GM19455 (cell line): ENCODE data around the gene ZNF165.
"Not testable (repeated sequence)": the region's sequence is repeated elsewhere in the genome, so short reads cannot be mapped to it uniquely, and the experiment has no call there.

ENCODE experiments used
- ATAC-seq: cut with Tn5 transposase; IDR thresholded peaks from one replicate; pipeline ENCODE4 v1.9.1; 2021; ENCODE audit not compliant: unreplicated experiment

The ZNF165 gene

DNA sequence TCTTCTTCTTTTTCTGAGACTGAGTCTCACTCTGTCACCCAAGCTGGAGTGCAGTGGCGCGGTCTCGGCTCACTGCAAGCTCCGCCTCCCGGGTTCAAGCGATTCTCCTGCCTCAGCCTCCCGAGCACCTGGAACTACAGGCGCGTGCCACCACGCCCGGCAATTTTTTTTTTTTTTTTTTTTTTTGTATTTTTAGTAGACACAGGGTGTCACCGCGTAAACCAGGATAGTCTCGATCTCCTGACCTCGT lies at the start of gene ZNF165:
TSS of gene ZNF165 (plus strand) at position 188 of the 250 bp plus-strand sequence. CDS start 4,913 bp downstream, outside the sequence.
- peak; percentile 34 for ATAC-seq

DNA sequence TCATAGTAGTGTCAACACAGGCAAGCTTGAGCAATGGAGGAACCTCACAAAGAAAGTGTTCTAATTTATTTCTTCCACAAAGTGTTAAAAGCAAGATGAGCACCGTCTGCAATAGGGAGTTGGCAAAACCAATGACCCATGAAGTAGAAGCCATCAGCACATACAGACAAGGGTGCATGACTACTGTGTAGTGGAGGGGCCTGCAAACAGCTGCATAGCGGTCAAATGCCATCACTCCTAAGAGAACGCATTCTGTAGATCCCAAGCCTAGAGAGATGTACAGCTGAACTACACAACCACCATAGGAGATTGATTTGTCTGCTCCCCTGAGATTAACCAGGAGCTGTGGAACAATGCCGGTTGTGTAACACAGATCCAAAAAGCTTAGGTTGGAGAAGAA lies 26.8 kb upstream of the ZNF165 start:
- ATAC-seq: no peak

DNA sequence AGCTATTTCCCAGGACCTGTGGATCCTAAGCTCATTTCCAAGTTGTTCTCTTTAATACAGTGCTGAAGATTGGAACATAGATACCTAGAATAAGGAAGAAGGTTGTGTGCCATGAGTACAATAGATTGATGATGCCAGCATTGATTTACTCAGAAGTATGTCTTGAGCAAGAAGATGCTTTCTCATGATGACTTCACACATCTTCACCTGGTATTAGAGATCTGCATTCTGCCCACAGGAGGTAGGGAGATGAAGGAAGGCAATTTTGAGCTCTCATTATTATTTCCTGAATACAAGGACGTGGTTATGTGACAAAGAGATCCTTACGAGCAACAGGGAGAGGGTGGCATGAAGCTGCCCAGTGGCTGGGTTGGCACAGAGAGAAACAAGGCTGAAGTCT lies 20.0 kb upstream of the ZNF165 start:
- no peak for ATAC-seq

DNA sequence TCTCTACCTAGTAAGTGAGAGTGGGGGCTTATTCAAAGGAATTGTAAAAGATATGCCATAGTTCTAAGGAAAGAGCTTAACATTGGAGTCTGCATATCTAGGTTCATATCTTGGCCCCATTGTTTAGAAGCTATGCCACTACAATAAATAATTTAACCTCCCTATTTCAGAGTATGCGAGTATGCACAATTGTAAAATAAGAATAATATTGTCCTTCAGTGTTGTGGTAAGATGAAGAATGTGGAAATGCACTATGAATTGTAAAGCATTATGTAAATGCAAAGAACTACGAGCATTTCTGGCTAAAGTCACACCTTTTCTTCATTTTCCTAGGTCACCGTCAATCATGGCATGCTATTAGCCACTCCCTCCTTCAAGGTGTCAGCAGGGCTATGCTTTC lies 16.1 kb upstream of the ZNF165 start:
- no peak for ATAC-seq

DNA sequence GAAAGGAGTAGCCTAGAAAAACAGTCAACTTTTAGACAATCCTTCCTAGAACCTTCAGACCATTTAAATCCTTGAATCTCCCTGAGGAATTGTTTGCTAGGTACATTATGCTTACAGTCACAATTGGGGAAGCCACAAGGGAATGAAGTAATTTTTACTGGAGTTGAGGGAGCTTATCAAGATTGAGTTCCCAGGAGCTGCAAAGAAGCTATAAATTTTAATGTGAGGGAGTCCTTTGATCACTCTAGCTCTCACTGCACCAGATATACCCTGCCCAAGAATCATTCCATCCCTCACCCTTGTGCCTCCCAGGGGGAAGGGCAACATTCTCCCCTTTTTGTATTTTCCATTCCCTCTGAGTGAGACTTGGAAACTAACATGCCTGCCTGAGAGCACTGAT lies 12.3 kb upstream of the ZNF165 start:
- no peak for ATAC-seq

DNA sequence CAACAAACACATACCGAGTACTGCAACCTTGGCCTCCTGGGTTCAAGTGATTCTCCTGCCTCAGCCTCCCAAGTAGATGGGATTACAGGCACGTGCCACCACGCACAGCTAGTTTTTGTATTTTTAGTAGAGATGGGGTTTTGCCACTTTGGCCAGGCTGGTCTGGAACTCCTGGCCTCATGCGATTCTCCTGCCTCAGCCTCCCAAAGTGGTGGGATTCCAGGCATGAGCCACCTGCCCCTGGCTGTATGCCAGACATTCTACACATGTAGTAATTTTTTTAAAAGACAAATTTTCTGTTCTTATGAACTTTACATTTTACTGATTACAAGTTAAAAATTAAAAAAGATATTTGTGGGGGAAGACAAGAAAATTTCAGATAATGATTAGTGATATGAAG lies 9.4 kb upstream of the ZNF165 start:
- ATAC-seq: not testable (repeated sequence)

DNA sequence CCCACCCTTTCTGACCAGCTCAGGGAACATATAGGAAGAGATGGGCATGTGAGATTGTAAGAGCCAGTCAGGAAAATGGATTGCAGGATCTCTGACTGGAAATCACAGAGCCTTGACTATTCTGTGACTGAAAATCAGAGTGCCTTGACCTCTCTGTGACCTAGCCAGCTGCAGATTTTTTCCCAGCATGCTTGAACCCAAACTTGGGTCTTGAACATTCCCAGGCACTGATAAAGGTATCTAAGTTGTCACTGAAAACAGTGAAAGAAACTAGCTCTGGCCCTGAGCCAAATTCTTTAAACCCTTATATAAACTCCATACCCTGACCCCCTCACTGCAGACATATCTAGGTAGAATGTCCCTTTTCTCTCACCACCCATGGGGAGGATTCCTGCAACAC lies 2.3 kb upstream of the ZNF165 start:
- ATAC-seq: no peak

DNA sequence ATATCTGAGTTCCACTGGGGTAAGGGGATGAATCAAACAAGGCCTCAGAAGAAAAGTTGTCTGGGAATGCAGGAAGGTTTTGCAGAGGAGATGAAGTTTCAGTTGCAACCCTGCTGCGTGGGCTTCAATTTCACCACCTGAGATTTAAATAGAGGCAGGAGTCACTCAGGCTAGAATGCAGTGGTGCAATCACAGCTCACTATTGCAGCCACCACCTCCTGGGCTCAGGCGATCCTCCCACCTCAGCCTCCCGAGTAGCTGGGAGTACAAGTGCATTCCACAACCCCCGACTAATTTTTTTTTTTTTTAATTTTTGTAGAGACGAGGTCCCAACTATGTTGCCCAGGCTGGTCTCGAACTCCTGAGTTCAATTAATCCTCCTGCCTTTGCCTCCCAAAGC lies 1.5 kb upstream of the ZNF165 start:
- no peak for ATAC-seq

DNA sequence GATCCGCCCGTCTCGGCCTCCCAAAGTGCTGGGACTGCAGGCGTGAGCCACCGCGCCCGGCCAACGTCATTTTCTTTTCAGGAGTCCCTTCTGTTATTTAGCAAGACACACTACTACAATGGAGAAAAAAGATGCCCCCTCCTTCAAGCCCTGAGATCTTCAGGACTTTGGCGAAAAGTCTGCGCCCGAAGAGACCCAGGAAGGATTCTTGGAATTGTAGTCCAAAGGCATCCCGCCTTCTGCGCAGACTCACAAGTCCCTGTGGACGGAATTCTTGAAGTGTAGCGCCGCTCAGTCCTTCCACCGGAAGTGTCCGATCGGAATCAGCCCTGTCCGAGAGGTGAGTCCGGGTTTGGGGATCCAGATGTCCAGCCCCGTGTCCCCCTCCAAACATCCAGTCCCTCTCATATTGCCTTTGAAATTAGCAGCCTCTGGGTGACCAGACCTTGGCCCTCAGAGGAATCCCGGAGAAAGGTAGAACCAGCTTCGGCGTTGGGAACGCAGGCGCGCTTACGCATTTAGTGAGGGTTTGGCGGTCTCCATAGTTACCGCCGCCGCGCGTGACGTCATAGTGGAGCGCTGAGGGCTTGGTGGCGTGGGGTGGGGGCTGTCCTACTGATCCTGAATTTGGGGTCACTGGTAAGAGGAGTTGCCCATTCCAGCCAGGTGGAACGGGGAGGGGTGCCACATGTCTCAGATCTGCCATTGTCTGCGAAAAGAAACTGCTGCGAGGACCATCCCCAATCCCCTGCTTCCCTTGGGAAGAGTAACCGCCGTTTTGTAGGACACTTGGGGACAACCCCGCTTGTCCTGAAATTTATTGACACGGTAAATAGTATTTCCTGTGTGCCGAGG lies 490 bp downstream of the ZNF165 start:
- ATAC-seq: peak; percentile 81

DNA sequence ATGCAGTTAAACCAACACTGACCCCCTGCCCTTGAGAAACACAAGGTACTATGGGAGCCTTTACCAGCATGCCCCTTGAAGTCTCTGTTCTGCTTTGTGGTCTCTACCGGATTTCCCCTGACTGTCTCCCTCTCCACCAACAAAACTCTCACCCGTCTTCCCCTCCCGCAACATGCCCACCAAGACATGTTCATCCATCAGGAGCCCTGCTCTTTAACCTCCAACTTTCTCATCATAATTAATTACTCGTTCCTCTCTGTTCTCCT lies 1.1 kb downstream of the ZNF165 start:
- ATAC-seq: no peak

DNA sequence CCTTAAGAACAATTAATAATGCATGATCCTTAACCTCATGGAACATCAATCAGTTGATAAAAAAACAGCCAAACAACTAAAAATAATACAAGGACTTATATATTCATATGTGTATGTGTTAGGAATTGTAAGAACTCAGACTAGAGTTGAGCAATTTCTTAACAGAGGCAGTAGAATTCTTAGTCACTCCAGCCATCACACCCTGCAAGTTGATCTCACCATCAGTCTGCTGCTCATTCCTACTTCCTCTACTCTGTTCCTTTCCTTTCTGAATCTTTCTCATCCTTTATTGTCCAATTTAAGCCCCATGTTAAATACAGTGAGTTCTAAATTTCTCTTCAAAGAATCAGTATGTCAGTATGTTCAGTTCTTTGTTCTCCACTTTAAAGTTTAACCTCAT lies 2.6 kb downstream of the ZNF165 start:
- no peak for ATAC-seq

DNA sequence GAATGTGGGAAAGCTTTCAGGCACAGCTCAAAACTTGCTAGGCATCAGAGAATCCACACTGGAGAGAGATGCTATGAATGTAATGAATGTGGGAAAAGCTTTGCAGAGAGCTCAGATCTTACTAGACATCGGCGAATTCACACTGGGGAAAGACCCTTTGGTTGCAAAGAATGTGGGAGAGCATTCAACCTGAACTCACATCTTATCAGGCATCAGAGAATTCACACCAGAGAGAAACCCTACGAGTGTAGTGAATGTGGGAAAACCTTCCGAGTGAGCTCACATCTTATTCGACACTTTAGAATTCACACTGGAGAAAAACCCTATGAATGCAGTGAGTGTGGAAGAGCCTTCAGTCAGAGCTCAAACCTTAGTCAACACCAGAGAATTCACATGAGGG lies 8.7 kb downstream of the ZNF165 start:
- ATAC-seq: no peak

DNA sequence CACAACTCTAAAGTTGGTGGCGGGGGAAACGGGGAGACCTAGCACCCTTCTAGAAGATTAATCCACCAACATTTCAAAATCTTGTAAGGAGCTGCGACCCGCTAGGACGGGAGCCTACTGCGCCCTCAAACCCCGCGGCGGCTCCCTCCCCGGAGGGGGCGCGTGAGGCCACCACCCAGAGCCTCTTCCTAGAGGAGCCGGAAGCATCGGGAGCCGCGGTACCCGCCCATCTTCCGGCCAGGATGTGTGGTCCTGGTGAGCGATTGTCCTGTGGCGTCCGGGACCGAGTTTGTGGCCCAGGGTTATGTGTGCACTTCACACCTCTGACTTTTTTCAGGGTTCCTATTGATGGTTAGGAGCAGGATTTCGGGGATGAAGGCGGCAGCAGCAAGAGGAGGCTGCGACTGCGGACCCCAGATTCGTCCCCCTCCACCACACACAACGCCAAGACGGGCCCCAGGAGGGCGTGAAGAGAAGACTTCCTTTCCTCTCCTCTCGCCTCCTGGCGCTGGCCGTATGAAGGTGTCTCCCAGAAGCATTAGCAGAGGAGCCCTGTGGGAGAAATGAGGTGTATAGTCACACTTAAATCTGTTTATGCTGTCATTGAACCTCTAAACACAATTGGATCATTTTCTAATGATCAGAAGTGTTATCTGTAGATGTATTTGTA lies 10.7 kb downstream of the ZNF165 start:
- no peak for ATAC-seq

DNA sequence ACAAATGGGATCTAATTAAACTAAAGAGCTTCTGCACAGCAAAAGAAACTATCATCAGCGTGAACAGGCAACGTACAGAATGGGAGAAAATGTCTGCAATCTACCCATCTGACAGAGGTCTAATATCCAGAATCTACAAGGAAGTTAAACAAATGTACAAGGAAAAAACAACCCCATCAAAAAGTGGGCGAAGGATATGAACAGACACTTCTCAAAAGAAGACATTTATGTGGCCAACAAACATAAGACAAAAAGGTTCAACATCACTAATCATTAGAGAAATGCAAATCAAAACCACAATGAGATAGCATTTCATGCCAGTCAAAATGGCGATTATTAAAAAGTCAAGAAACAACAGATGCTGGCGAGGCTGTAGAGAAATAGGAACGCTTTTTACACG lies 21.9 kb downstream of the ZNF165 start:
- ATAC-seq: not testable (repeated sequence)

DNA sequence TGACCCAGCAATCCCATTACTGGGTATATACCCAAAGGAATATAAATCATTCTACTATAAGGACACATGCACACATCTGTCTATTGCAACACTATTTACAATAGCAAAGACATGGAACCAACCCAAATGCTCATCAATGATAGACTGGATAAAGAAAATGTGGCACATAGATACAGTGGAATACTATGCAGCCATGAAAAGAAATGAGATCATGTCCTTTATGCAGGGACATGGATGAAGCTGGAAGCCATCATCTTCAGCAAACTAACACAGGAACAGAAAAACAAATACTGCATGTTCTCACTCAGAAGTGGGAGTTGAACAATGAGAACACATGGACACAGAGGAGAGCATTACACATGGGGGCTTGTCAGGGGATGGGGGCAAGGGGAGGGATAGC lies 22.3 kb downstream of the ZNF165 start:
- not testable (repeated sequence) for ATAC-seq

DNA sequence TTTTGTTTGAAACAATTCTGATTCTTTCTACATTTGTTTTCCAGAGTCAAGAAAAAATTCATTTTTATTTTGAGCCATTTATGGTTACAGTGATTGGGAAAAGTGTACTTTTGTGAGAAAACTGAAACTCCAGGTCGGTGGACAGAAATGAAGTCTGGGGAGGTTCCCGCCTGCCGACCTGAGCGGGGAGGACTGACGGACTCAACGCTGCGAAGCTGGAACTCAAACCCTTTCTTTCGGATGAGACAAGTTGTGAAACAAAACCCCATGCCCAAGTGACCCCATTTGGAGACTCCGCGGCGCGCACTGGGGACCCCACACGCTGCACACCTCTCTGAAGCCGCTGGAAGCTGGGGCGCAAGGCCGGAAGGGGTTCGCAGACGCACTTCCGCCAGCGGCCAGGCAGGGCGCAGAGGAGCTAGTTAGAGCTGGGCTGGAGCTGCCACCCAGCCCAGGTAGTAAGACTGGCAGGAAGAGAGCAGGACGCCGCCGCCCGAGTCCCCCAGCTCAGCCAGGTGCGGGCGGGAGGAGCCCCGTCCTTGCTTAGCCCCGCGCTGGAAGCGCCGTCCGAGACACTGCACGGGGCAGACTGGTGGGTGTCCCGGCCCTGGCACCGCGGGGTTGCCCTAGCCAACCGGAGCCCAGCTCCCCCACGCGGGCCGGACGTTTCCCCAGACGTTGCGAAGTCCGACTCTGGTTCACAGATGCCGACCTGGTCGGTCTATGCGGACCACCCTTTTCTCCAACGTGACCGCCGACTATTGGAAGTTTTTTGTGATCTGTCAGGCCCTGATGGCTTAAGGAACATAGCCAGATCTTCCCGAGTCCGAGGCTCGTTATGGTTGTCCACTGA lies 24.2 kb downstream of the ZNF165 start:
- peak; percentile 99 for ATAC-seq

DNA sequence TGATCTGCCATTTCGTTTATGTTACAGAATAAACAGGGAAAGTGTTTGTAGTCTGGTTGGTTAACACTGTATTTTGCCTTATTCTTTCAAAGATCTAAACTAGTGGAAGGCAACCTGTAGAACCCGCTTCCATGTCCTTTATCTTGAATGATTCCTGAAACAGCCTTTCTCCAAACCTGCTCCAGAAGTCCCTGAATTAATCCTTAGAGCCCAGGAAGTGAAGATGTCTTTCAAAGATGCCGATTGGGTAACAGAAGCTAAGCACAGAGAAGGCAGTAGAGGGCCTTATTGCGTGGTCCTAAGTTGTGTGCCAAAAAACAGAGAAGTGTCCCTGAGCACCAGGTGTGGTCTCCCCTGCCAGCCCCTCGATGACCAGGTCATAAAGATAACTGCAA lies 24.9 kb downstream of the ZNF165 start:
- ATAC-seq: no peak

DNA sequence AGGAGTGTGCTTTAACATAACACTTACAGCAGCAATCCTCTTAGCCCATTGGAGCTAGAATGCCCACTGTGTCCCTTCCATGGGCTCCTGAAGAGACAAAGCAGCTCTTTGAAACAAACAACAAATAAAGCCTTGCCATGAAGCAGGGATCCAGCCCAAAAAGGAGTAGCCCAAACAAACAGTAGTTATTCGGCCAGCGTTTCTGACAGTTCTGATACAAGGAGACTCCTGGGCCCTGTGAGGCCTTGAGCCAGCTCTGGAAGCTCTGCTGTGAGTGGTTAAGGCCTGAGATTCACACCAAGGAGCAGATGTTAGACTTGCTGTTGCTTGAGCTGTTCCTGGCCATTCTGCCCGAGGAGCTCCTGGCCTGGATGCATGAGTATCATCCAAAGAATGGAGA lies 27.1 kb downstream of the ZNF165 start:
- no peak for ATAC-seq

DNA sequence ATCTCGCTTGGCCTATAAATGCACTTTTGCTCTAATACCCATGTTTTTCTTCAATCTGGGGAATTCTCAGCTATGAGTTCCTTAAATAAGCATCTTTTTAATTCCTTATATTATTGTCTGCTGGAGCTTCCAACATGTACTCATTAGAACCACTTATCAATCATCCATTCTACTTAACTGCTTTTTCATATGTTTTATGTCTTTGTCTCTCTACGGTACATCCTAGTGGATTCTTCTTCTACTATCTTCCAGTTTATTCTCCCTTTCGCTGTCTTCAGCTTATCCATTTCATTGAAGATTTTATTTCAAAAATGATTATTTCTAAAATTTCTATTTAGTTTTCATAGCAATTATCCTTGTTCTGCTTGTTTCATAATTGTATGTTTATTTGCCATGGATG lies 31.6 kb downstream of the ZNF165 start:
- no peak for ATAC-seq

DNA sequence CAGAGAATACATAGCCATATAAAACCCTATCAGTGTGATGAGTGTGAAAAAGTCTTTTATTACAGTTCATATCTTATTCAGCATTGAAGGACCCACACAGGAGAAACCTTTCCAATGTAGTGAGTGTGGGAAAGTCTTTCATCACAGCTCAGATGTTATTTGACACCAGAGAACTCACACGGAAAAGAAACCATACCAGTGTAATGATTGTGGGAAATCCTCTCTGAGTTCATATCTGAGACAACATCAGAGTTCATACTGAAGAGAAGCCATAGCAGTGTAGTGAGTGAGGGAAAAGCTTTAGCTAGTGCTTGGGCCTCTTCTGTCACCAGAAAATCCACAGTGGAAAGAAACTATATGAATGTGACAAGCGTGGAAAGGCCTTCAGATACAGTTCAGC lies 35.4 kb downstream of the ZNF165 start:
- no peak for ATAC-seq

DNA sequence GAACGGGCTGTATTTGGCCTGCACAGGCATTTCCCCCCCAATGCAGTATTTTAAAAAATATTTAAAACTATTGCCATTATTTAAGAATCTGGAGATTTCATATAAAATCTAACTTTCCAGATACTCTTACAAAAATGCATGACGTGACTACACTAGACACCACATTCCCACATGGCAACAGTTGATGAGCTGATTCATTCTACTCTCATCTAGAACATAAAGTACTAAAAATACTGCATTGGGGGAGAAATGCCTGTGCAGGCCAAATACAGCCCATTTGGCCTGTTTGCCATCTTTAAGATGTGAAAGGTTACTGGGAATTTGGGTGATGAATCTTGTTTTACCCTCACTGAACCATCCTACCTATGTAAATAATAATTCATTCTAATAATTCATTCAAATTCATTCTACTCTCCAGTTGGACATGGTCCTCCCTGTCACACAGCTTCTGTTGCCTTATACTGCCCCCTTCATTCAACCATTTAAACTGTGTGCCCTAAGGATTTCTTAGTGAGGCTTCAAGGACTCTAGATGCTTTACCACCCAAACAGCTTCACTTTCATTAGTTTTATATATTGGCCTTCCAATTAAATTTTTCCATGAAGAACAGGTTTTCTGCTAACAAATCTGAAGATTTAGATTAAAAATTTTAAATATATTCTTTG lies 37.1 kb downstream of the ZNF165 start:
- ATAC-seq: no peak

DNA sequence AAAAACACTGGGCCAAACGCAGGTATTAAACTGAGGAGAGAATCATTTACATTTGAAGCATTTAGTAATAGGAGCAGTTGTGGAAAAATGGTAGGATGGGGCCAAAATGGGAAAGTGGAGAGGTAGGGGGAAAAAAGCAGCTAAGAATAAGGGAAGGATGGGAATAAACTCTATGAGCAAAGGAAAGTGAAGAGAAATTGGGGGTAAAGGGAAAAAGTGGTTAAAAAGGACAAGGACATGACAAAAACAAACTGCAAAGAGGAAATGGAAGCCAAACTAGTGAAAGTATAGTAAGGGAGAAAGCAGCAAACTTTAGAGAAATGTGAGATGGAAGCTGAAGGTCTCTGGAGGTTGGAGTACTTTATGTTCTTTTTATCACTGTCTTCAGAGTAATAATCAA lies 37.8 kb downstream of the ZNF165 start:
- no peak for ATAC-seq
